Fibroblast of pulmonary artery (primary cell): ENCODE results near the gene CDCP2.
"Not testable (repeated sequence)": the region's sequence is repeated elsewhere in the genome, so short reads cannot be mapped to it uniquely, and the experiment has no call there.

Experiments used
- DNase-seq: peaks from one replicate; pipeline ENCODE4 v3.0.0-alpha.2; 2010; ENCODE audit warnings: low read depth
- H3K4me3 ChIP-seq: replicated peaks from 2 replicates; pipeline ENCODE4 v1.5.1; 2011; ENCODE audit warnings: low read depth, mild to moderate bottlenecking, control low read depth, low read length, moderate library complexity
- TF ChIP-seq, protein P1 (sequence below): IDR thresholded peaks from 2 replicates; pipeline ENCODE4 v1.5.1; 2011; ENCODE audit warnings: mild to moderate bottlenecking, control low read depth, low read length, inconsistent platforms; ENCODE audit errors: missing control alignments

The CDCP2 gene

DNA sequence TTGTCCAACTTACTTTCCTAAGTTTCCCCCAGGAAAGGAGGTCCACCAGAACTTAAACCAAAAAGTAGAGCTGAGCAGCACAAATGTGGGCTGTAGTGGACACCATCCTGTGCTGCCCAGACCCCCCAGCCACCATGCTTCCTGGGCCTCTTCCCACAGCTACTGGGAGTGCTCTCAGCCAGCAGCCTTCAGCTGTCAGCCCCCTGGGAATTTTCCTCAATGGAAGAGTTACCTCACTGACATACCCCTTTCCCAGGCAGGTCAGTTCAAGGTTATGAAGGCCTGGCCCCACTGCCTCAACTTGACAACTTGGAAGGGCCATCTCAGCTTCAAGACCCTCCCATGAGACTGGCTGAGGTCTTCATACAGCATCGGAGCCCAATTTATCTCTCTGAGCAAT lies 47.7 kb downstream of the CDCP2 start:
- H3K4me3 ChIP-seq: no peak overlapping the region
- DNase-seq: no peak
- TF ChIP-seq, protein P1, sequence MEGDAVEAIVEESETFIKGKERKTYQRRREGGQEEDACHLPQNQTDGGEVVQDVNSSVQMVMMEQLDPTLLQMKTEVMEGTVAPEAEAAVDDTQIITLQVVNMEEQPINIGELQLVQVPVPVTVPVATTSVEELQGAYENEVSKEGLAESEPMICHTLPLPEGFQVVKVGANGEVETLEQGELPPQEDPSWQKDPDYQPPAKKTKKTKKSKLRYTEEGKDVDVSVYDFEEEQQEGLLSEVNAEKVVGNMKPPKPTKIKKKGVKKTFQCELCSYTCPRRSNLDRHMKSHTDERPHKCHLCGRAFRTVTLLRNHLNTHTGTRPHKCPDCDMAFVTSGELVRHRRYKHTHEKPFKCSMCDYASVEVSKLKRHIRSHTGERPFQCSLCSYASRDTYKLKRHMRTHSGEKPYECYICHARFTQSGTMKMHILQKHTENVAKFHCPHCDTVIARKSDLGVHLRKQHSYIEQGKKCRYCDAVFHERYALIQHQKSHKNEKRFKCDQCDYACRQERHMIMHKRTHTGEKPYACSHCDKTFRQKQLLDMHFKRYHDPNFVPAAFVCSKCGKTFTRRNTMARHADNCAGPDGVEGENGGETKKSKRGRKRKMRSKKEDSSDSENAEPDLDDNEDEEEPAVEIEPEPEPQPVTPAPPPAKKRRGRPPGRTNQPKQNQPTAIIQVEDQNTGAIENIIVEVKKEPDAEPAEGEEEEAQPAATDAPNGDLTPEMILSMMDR: no peak

DNA sequence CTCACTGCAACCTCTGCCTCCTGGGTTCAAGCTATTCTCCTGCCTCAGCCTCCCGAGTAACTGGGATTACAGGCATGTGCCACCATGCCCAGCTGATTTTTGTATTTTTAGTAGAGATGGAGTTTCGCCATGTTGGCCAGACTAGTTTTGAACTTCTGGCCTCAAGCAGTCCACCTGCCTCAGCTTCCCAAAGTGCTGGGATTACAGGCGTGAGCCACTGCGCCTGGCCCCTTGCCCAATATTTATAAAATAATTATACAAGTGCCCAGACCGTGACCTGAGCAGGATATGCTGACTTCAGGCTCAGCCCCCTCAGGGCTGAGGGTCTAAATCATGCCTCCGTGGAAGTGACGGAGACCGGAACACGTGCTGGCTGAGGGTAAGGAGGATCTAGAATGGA lies 48.2 kb downstream of the CDCP2 start:
- H3K4me3 ChIP-seq, DNase-seq: not testable (repeated sequence)

DNA sequence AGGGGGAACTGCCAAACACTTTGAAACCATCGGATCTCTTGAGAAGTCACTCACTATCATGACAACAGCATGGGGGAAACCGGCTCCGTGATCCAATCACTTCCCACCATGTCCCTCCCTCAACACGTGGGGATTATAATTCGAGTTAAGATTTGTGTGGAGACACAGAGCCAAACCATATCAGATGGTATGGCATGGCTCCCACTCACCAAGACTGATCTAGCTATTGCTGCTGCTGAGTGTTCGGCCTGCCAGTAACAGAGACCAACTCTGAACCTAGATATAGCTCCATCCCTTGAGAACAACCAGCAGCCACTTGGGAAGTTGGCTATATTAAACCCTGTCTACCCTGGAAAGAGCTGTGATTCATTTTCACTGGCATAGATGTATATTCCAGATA lies 49.4 kb downstream of the CDCP2 start:
- TF ChIP-seq, protein P1: no peak
- DNase-seq: no peak
- H3K4me3 ChIP-seq: no peak overlapping the region

DNA sequence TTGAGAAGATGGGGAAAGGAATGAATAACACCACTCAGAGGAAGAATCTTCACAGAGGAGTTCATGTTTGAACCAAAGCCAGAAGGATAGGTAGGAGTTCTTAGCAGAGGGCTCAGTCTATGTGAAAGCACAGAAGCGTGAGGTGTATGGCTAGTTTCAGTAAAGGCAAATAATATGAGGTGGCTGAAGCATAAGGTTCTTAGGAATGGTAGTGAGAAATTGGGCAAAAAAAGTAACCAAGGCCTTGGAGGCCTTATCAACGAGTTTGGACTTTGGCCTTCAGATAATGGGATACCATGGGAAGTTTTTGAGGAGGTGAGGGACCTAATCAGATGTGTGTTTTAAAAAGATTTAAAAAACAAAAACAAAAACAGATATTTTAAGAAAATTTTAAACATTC lies 52.3 kb downstream of the CDCP2 start:
- TF ChIP-seq, protein P1: no peak
- DNase-seq: no peak
- H3K4me3 ChIP-seq: no peak overlapping the region

DNA sequence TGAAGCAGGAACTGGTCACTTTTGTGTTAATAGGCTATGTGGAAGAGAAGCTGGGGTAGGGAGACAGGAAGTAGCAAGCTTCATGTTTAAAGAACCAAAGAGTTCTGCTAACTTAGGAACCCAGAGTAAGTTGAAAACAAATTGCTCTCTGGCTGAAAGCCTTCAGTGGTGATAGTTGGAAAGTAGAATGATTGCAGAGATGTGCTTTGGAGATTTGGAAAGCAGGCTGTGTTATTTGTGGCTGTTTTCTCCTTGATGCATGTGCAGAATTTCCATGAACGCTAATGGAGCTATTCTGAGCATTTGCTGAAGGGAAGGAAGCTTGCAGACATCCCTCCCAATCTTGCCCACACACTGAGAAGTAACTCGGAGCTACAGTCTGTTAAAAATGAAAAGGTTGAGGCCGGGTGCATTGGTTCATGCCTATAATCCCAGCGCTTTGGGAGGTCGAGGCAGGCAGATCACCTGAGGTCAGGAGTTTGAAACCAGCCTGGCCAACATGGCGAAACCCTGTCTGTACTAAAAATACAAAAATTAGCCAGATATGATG lies 53.7 kb downstream of the CDCP2 start:
- TF ChIP-seq, protein P1: no peak
- no peak overlapping the region for H3K4me3 ChIP-seq
- DNase-seq: no peak

DNA sequence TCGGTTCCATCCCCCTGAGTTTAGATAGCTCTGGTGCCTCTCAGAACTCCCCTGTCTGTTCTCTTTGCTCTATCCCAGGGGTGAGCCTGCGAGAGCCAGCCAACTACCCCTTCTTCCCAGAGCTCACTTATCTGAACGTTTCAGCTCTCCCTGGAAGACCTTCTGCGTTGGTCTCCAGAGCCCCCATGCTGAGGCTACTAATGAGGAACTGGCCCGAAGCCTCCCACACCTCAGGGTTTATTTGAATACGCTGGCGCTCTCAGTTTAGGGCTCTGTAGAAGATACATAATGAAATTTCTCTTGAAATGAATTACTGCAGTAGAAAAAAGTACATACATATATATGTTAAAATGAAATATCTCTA lies 55.9 kb downstream of the CDCP2 start:
- TF ChIP-seq, protein P1: no peak
- DNase-seq: no peak
- no peak overlapping the region for H3K4me3 ChIP-seq

DNA sequence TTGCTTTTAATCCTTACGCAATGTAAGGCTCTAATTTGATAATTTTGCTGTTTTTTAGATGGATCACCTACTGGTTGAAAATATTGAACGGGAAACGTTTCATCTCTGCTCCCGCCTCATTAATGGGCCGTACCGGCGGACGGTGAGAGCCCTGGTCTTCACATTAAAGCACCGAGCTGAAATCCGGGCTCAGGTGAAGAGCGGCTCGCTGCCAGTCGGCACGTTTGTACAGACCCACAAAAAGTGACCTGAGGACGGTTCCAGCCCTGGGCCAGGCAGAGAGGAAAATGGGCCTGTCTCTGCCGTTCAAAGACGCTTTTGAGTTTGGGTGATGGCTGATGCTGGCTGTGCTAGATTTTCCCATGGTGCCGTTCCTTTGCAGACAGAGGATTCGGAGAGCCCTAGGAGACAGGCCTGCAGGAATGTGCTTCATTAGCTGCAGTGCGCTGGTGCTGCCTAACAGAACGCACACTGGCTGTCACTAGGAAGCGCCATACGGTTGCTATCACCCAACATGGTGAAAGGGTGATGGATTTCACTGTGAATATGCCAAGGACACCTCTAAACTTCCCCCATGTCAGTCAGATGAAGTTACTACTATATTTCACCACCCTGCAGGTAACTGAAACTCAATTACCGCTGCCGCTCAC lies 56.4 kb downstream of the CDCP2 start:
- DNase-seq: no peak
- TF ChIP-seq, protein P1: no peak
- H3K4me3 ChIP-seq: no peak overlapping the region
